Stimulated activated naive CD4-positive, alpha-beta T cell (primary cell): ENCODE results near the gene PRCC.

Experiments used
- DNase-seq, 6 experiments: peaks; one replicate each; lab custom pipeline; 2025; lab: John Stamatoyannopoulos, UW

The PRCC gene

GRCh38 chr1:156842618-156843300, 75.4 kb downstream of the PRCC start:
- no peak for DNase-seq

- DNase-seq, result no peak
Observed at GRCh38 chr1:156844102-156844501, 76.8 kb downstream of the PRCC start.

- no peak for DNase-seq
Observed at GRCh38 chr1:156844638-156845037, 77.3 kb downstream of the PRCC start.

- peak in 5 of 6 experiments; percentile 38 to 54 (median 44) for DNase-seq
Observed at GRCh38 chr1:156845055-156845952, 78.0 kb downstream of the PRCC start.

GRCh38 chr1:156845953-156846545, 78.7 kb downstream of the PRCC start:
- DNase-seq, result no peak

GRCh38 chr1:156846643-156847042, 79.3 kb downstream of the PRCC start:
- no peak for DNase-seq

GRCh38 chr1:156847591-156848460, 80.5 kb downstream of the PRCC start:
- no peak for DNase-seq

GRCh38 chr1:156848461-156849150, 81.3 kb downstream of the PRCC start:
- peak; percentile 44 to 72 (median 64) for DNase-seq

- DNase-seq, result no peak
Observed at GRCh38 chr1:156849151-156849496, 81.8 kb downstream of the PRCC start.
